SKM-1 (cell line): ENCODE results near the gene CDH13.

Experiments used
- DNase-seq: peaks from one replicate; lab custom pipeline; 2025; ENCODE audit not compliant: unreplicated experiment; lab: John Stamatoyannopoulos, UW

Gene CDH13

GRCh38 chr16:83393196-83393981 is 766.6 kb downstream of the CDH13 start:
- no peak for DNase-seq

GRCh38 chr16:83397601-83398291 is 771.0 kb downstream of the CDH13 start:
- no peak for DNase-seq

- DNase-seq, result no peak
Observed at GRCh38 chr16:83400234-83400633, 773.5 kb downstream of the CDH13 start.

GRCh38 chr16:83402160-83402814 is 775.5 kb downstream of the CDH13 start:
- DNase-seq, result no peak

- no peak for DNase-seq
Observed at GRCh38 chr16:83402967-83403366, 776.2 kb downstream of the CDH13 start.

GRCh38 chr16:83403761-83404160 is 777.0 kb downstream of the CDH13 start:
- DNase-seq, result no peak

GRCh38 chr16:83404261-83404660 is 777.5 kb downstream of the CDH13 start:
- DNase-seq, result no peak

GRCh38 chr16:83407928-83408327 is 781.2 kb downstream of the CDH13 start:
- DNase-seq, result no peak

- DNase-seq, result no peak
Observed at GRCh38 chr16:83409347-83409746, 782.6 kb downstream of the CDH13 start.

GRCh38 chr16:83418565-83418964 is 791.8 kb downstream of the CDH13 start:
- no peak for DNase-seq

GRCh38 chr16:83420206-83420760 is 793.5 kb downstream of the CDH13 start:
- DNase-seq, result no peak

GRCh38 chr16:83433201-83433600 is 806.4 kb downstream of the CDH13 start:
- DNase-seq, result no peak

GRCh38 chr16:83437036-83437435 is 810.3 kb downstream of the CDH13 start:
- DNase-seq, result no peak

GRCh38 chr16:83438326-83438725 is 811.6 kb downstream of the CDH13 start:
- no peak for DNase-seq

GRCh38 chr16:83439412-83439811 is 812.6 kb downstream of the CDH13 start:
- no peak for DNase-seq

- no peak for DNase-seq
Observed at GRCh38 chr16:83441517-83441916, 814.7 kb downstream of the CDH13 start.

- no peak for DNase-seq
Observed at GRCh38 chr16:83443972-83444371, 817.2 kb downstream of the CDH13 start.

GRCh38 chr16:83447560-83447959 is 820.8 kb downstream of the CDH13 start:
- no peak for DNase-seq

GRCh38 chr16:83449861-83450260 is 823.1 kb downstream of the CDH13 start:
- DNase-seq, result no peak

- no peak for DNase-seq
Observed at GRCh38 chr16:83453977-83454376, 827.2 kb downstream of the CDH13 start.

GRCh38 chr16:83455716-83456115 is 828.9 kb downstream of the CDH13 start:
- DNase-seq, result no peak

- DNase-seq, result no peak
Observed at GRCh38 chr16:83456934-83457333, 830.2 kb downstream of the CDH13 start.
